Omental fat pad (tissue), 4 donors: ENCODE measurements around the gene RNF212B. TPM values are rescaled to one million over a fixed set of nuclear protein-coding genes. Genes with fewer than 3 reads are reported as not detected.

Experiments used
- ATAC-seq: fragments of 150-250 bp; one replicate; pipeline ENCODE4 v1.9.1; 2016; ENCODE audit warnings: mild to moderate bottlenecking, moderate library complexity; ENCODE audit not compliant: low FRiP score
- DNase-seq: peaks from one replicate; pipeline ENCODE4 v3.0.0-alpha.2; 2019; ENCODE audit warnings: low spot score
- CTCF ChIP-seq, 3 donors: fragments of 450-650 bp; IDR thresholded peaks; one replicate each; pipeline ENCODE4 v1.5.1; 2016 to 2017; ENCODE audit warnings: antibody characterized with exemption in 3 of 3, mild to moderate bottlenecking in 3 of 3, moderate library complexity in 2 of 3
- total RNA-seq, 4 donors: library from RNA; depleted of rRNA; stranded (reverse); fragments of >200 nt; gene quantifications; one replicate each; pipeline ENCODE4 v1.1.0, GENCODE V29; 2016

Gene RNF212B
- total RNA-seq, 4 donors from 2014 or later = not detected

DNA sequence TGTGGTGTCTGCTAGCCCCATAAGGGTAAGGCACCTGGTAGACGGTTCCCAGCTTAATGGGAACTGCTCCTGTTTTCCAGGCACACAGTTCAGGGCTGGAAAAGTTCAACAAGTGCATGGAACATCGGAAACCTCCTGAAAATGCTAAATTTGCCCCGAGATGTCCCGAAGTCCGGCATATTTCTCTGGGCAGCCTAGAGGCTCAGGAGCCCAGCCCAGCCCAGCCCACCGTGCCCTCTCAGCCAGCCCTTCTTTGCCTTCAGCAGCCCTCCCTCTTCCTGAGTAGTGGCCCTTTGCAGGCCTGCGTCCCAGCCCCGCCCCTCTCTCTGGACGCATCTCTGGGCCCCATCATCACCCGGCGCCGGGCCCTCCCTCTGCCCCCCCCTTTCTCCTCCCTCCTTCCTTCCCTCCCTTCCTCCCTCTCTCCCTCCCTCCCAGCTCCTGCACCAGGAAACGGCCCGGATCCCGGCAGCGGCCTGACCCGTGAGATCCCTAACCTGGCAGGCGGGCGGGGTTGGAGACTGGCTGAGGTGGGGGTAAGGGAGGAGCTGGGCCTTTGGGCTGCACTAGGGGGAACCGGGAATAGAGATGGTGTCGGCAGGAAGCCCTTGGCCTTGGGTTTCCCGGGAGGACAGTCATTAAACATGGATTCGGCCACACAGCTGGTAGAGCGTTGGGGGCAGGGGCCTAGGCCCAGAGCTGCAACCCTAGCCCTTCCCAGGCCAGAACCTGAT lies 68.8 kb downstream of the RNF212B start, which contains the start of gene BCL2L2:
BCL2L2 (plus strand) TSS at position 422 of the 734 bp plus-strand sequence. CDS start 935 bp downstream, outside the sequence.
- peak; percentile 63 for ATAC-seq
- DNase-seq = peak; percentile 76
- no peak for TF ChIP-seq CTCF (IDR thresholded peaks at IDR 0.05)

GRCh38 chr14:23307146-23307530 lies 69.4 kb downstream of the RNF212B start:
- no peak for ATAC-seq
- TF ChIP-seq CTCF (IDR thresholded peaks at IDR 0.05) = no peak

GRCh38 chr14:23307687-23308644 lies 70.2 kb downstream of the RNF212B start:
- DNase-seq (no peak), ATAC-seq (peak; percentile 47)
- TF ChIP-seq CTCF (IDR thresholded peaks at IDR 0.05) = no peak

More at GRCh38 chr14:23307146-23307530, 69.4 kb downstream of the RNF212B start:
- DNase-seq = no peak

DNA sequence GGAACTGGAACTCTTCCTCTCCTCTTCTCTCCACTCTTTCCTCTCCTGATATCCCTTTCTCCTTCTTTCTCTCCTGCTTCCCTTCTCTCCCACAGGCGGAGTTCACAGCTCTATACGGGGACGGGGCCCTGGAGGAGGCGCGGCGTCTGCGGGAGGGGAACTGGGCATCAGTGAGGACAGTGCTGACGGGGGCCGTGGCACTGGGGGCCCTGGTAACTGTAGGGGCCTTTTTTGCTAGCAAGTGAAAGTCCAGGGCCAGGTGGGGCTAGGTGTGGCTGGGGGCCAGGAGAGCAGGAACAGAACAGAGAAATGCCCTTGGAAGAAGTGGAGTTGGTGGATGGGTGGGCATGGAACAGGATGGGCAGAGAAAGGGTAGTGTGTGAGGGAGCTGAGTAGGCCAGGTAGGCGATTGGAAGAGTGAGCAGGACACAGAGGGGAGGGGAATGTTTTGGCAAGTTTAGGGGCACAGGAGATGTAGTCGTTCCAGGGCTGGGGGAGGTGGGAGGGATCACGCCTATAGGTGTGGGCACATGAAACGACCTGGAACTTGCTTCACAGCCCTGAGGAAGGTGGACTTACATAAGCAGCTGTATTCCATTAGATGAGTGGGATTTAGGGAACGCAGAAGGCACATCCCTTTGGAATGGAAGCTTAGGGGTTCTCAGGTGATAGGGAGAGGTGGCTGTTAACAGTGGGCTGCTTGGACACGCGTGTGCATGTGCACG lies 71.1 kb downstream of the RNF212B start:
- ATAC-seq = no peak
- DNase-seq = no peak
- TF ChIP-seq CTCF (IDR thresholded peaks at IDR 0.05) = no peak

GRCh38 chr14:23310546-23310945 lies 72.8 kb downstream of the RNF212B start:
- DNase-seq = no peak
- ATAC-seq = no peak
- TF ChIP-seq CTCF (IDR thresholded peaks at IDR 0.05) = no peak

GRCh38 chr14:23316300-23316699 lies 78.6 kb downstream of the RNF212B start:
- TF ChIP-seq CTCF (IDR thresholded peaks at IDR 0.05) = no peak
- ATAC-seq = no peak
- no peak for DNase-seq
